H4 (cell line): Measurements from ENCODE around the gene PSEN2. TPM values are rescaled to one million over a fixed set of nuclear protein-coding genes. Genes with fewer than 3 reads are reported as not detected.
"Not testable (repeated sequence)": the region's sequence is repeated elsewhere in the genome, so short reads cannot be mapped to it uniquely, and the experiment has no call there.

Experiments
- DNase-seq: peaks from one replicate; pipeline ENCODE4 v3.0.0-alpha.2; 2015; ENCODE audit warnings: low spot score
- total RNA-seq: library from RNA; depleted of rRNA; stranded (reverse); fragments of >200 nt; shearing (Covaris generic); gene quantifications from 2 replicates; pipeline ENCODE4 v1.2.3, GENCODE V29; 2014

PSEN2 gene
- total RNA-seq, 1 experiment from 2014 or later, result 9.5 TPM

GRCh38 chr1:226916497-226916896 is 46.1 kb downstream of the PSEN2 start:
- no peak for DNase-seq

- DNase-seq, result no peak
Measured at GRCh38 chr1:226919587-226919986, 49.2 kb downstream of the PSEN2 start.

- no peak for DNase-seq
Measured at GRCh38 chr1:226919995-226920394, 49.6 kb downstream of the PSEN2 start.

- no peak for DNase-seq
Measured at GRCh38 chr1:226920446-226920894, 50.1 kb downstream of the PSEN2 start.

GRCh38 chr1:226921504-226921903 is 51.1 kb downstream of the PSEN2 start:
- DNase-seq, result no peak

- not testable (repeated sequence) for DNase-seq
Measured at GRCh38 chr1:226929260-226930111, 59.1 kb downstream of the PSEN2 start.

GRCh38 chr1:226934483-226935237 is 64.2 kb downstream of the PSEN2 start:
- DNase-seq, result no peak

- no peak for DNase-seq
Measured at GRCh38 chr1:226937940-226938725, 67.7 kb downstream of the PSEN2 start.

GRCh38 chr1:226938903-226939437 is 68.6 kb downstream of the PSEN2 start:
- peak; percentile 23 for DNase-seq

- peak; percentile 37 for DNase-seq
Measured at GRCh38 chr1:226939438-226940028, 69.1 kb downstream of the PSEN2 start.

- DNase-seq, result peak; percentile 99
Measured at GRCh38 chr1:226940029-226940805, 69.8 kb downstream of the PSEN2 start, which contains the start of gene COQ8A. TSS of gene COQ8A (plus strand) at chr1:226940294. CDS start at chr1:226961386, 21,092 bp downstream.

- DNase-seq, result no peak
Measured at GRCh38 chr1:226940806-226941067, 70.3 kb downstream of the PSEN2 start.

GRCh38 chr1:226942392-226942791 is 72.0 kb downstream of the PSEN2 start:
- no peak for DNase-seq

- DNase-seq, result no peak
Measured at GRCh38 chr1:226943156-226943555, 72.7 kb downstream of the PSEN2 start.

GRCh38 chr1:226943927-226944326 is 73.5 kb downstream of the PSEN2 start:
- no peak for DNase-seq

GRCh38 chr1:226945106-226945857 is 74.9 kb downstream of the PSEN2 start:
- DNase-seq, result no peak
